T-helper 2 cell treated with Interferon-gamma antibody and Interleukin-4, amounts not matched to agents 100 ng/mL and 5 ng/mL, for 36 hours (primary cell): Measurements from ENCODE around the gene ZNF138. TPM values are rescaled to one million over a fixed set of nuclear protein-coding genes. Genes with fewer than 3 reads are reported as not detected.

Experiments used
- intact Hi-C: fragments of 100-400 bp; cut with micrococcal nuclease; formaldehyde crosslinking; loops from one replicate; pipeline ENCODE4 v1.15.1; 2023
- total RNA-seq: library from RNA; stranded (reverse); gene quantifications from 2 replicates; pipeline ENCODE4 v1.2.3, GENCODE V29; 2022

The ZNF138 gene
- total RNA-seq, 1 donor from 2014 or later, result 8.9 TPM

- intact Hi-C loops, result no loop called here
These were observed 81.0 kb downstream of the ZNF138 start for GRCh38 chr7:64875258-64875657.

- intact Hi-C loops, result no loop called here
These were observed 81.6 kb downstream of the ZNF138 start for GRCh38 chr7:64875658-64876406.

- intact Hi-C loops, result no loop called here
These were observed 82.8 kb downstream of the ZNF138 start for GRCh38 chr7:64876792-64877713.

DNA sequence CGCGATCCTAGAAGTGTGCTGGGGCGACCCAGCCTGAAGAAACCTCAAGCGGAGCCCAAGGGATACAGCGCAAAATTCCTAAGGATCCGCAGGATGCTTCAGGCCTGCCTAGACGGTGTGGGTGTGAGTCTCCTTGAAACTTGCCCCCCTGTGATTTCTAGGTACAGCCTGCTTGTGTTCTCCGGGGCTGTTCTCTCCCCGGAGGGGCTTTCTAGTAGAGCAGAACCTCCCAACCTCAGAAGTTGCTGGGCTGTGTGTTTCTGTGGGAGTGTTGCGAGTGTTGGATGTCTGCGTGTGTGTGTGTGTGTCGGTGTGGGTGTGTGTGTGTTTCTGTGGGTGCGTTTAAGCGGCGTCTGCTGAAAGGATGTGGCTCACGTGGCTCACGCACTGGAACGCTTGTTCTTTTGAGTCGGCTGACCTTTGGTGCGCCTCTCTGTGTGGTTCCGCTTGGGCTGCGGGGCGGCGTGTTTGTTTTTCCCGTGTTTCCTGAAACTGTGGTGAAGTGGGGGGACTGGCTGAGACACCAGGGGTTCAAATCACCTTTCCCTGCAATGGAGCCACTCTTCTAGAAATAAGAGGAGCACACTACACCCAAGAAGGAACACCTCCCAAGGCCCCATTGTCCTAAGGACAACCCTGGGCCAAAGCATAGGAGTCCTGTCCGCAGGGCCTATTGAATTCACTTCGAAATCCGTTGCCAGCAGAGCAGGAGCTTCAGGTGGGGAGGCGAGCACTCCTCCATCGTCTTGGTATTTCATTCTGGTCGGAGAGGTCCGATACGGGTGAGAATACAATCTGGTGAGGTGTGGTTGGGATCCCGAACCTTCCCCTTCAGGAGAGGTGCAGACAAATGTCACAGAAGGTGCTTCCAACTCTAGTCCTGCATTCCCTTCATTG is 83.7 kb downstream of the ZNF138 start:
- intact Hi-C loops, result no loop called here

GRCh38 chr7:64878684-64879083 is 84.5 kb downstream of the ZNF138 start:
- intact Hi-C loops, result no loop called here

- intact Hi-C loops, result no loop called here
These were observed 85.0 kb downstream of the ZNF138 start for GRCh38 chr7:64879086-64879730.

GRCh38 chr7:64879800-64880199 is 85.6 kb downstream of the ZNF138 start:
- intact Hi-C loops, result no loop called here

GRCh38 chr7:64880322-64881297 is 86.4 kb downstream of the ZNF138 start:
- intact Hi-C loops, result no loop called here

- intact Hi-C loops, result no loop called here
These were observed 87.4 kb downstream of the ZNF138 start for GRCh38 chr7:64881461-64882287.

DNA sequence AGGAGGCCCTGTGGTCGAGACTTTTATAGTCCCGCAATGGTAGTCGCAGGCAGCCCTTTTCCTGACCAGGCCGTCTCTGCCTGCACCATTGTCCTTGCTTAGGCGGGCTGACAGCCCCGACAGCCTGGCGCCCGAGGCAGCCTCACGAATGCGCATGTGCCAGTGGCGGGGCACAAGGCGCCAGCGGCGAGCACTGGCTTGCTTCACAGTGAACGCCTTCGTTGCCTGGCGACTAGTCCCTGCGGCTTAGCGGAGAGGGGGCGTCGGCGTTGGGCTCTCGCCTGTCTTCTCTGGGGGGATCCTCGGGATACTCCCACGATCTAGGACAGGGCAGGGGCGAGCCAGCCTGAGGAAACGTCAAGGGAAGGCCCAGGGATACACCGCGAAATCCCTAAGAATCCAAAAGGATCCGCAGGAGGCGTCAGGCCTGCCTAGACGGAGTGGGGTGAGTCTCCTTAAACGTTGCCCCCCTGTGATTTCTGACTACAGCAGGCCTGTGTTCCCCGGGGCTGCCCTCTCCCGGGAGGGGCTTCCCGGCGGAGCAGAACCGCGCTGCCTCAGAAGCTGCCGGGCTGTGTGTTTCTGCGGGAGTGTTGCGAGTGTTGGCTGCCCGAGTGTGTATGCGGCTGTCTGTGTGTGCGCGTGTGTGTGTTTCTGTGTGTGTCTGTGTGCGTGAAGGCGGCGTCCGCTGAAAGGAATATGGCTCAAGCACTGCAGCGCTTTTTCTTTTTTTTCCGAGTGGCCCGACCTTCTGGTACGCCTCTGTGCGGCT is 88.3 kb downstream of the ZNF138 start:
- intact Hi-C loops, result no loop called here

Other genes starting within 250 kb of the ZNF138 start
- 8.8 and 11.2 TPM in 2 replicates for gene ZNF680, start 231.4 kb upstream of the ZNF138 start, total RNA-seq
- 18.4 and 18.6 TPM in 2 replicates for gene ZNF107, start 128.3 kb upstream of the ZNF138 start, total RNA-seq
- gene ZNF273, start 108.8 kb downstream of the ZNF138 start, total RNA-seq, result 8.6 and 9.0 TPM in 2 replicates
- gene ZNF117, start 196.6 kb downstream of the ZNF138 start, total RNA-seq, result 5.8 TPM in 2 replicates
- gene ERV3-1, start 212.3 kb downstream of the ZNF138 start, total RNA-seq, result 12.7 and 14.8 TPM in 2 replicates